HG02970 (cell line): Measurements from ENCODE around the gene ACTR1B.
"Not testable (repeated sequence)": the region's sequence is repeated elsewhere in the genome, so short reads cannot be mapped to it uniquely, and the experiment has no call there.

ENCODE experiments used
- ATAC-seq: cut with Tn5 transposase; IDR thresholded peaks from one replicate; pipeline ENCODE4 v1.9.1; 2021; ENCODE audit warnings: mild to moderate bottlenecking, moderate library complexity, moderate number of reproducible peaks; ENCODE audit not compliant: unreplicated experiment, low FRiP score

The ACTR1B gene

GRCh38 chr2:97660044-97660774 lies 3.6 kb downstream of the ACTR1B start:
- no peak for ATAC-seq

GRCh38 chr2:97659256-97660043 lies 4.4 kb downstream of the ACTR1B start:
- ATAC-seq: no peak

GRCh38 chr2:97658691-97659157 lies 5.1 kb downstream of the ACTR1B start:
- no peak for ATAC-seq

- no peak for ATAC-seq
These were observed 5.7 kb downstream of the ACTR1B start for GRCh38 chr2:97657986-97658690.

- ATAC-seq: no peak
These were observed 6.8 kb downstream of the ACTR1B start for GRCh38 chr2:97656905-97657587.

GRCh38 chr2:97656129-97656755 lies 7.6 kb downstream of the ACTR1B start:
- no peak for ATAC-seq

GRCh38 chr2:97654791-97655190 lies 9.1 kb downstream of the ACTR1B start:
- ATAC-seq: no peak

GRCh38 chr2:97654309-97654708 lies 9.5 kb downstream of the ACTR1B start:
- ATAC-seq: no peak

GRCh38 chr2:97653874-97654273 lies 10.0 kb downstream of the ACTR1B start:
- no peak for ATAC-seq

GRCh38 chr2:97653473-97653872 lies 10.4 kb downstream of the ACTR1B start:
- no peak for ATAC-seq

GRCh38 chr2:97651114-97651513 lies 12.7 kb downstream of the ACTR1B start:
- no peak for ATAC-seq

GRCh38 chr2:97646977-97647376 lies 16.9 kb downstream of the ACTR1B start:
- ATAC-seq: no peak

- ATAC-seq: peak; percentile 92
These were observed 17.9 kb downstream of the ACTR1B start, which contains the start of gene COX5B for GRCh38 chr2:97645695-97646629. COX5B (plus strand) TSS chr2:97646062; CDS start chr2:97646087, 25 bp downstream.

GRCh38 chr2:97645112-97645694 lies 18.6 kb downstream of the ACTR1B start:
- peak; percentile 27 for ATAC-seq

- no peak for ATAC-seq
These were observed 19.7 kb downstream of the ACTR1B start for GRCh38 chr2:97644023-97644717.

GRCh38 chr2:97626049-97626430 lies 37.8 kb downstream of the ACTR1B start:
- not testable (repeated sequence) for ATAC-seq

- not testable (repeated sequence) for ATAC-seq
These were observed 38.3 kb downstream of the ACTR1B start for GRCh38 chr2:97625354-97626048.
